ENCODE data around the gene METRNL.

Gene METRNL

GRCh38 chr17:83081684-83082201, 2.3 kb downstream of the METRNL start:
- no peak for DNase-seq

GRCh38 chr17:83082424-83082823, 3.0 kb downstream of the METRNL start:
- DNase-seq: no peak

GRCh38 chr17:83082909-83083367, 3.5 kb downstream of the METRNL start:
- no peak for DNase-seq

GRCh38 chr17:83083368-83084201, 4.2 kb downstream of the METRNL start:
- DNase-seq: no peak

DNA sequence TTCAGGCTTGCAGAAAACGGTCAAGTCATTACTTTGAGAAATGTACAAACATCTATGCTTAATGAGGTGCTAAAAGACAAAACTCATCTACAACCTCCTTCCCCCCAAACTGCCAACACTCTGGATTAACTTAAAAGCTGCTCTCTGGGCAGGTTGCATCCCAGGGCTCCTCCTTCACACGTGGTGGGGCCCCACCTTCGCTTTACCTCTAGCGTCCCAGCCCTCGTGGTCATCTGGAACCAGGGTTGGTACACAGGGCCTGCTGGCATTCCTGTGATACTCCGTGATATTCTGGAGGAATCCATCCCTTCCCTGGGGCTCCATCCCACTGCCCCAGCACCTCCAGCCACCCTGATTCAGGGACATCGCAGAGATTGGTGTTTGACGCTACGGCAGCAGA, 4.8 kb downstream of the METRNL start:
- DNase-seq: no peak

DNA sequence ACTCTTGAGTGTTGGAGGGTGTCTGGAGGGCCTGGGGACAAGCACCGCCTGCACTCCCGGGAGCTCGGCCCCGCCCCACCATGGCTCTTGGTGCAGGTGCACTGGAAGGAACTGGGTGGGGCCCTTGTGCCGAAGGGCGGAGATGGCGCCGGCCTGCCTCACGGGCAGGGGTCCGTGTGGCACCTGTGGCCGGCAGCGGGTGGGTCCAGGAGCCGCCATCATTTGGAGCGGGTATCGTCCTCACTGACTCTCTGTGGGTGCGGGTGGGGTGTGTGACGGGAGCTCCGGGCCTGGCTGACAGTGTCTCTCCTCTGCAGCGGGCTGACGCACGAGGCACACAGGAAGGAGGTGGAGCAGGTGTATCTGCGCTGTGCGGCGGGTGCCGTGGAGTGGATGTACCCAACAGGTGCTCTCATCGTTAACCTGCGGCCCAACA, 5.2 kb downstream of the METRNL start:
- no peak for DNase-seq

- DNase-seq: no peak
These were observed 5.7 kb downstream of the METRNL start for GRCh38 chr17:83085103-83085502.

GRCh38 chr17:83085526-83086198, 6.3 kb downstream of the METRNL start:
- DNase-seq: no peak

DNA sequence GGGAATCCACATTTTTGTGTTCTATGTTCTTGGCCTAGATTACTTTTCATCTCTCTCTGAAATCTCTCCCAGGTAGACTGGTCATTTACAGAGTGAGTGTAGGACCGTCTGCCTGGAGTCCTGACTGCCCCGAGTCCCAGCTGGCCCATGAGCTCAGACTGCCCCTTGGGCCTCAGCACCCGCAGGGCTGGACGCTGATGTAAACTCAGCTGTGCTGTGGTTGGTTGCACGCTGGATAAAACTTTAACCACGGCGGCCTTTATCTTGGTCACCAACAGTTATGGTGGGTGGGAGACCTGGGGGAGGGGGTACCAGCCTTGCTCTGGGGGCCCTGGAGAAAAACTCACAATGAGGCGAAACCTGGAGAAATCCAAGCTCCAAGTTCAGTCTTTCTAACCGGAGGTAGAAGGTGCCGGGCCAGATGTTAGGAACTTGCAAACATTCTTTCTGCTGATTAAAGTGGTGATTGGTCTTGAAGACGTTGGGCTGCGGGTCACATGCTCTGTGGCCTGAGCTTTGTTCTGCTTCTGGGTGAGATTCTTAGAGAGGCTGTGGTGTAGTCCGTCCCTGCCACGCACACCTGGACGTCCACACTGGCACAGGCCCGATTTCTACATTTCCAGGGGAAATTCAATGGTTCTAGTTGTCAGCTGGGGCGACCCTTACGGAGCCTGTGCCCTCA, 6.9 kb downstream of the METRNL start:
- DNase-seq: no peak

DNA sequence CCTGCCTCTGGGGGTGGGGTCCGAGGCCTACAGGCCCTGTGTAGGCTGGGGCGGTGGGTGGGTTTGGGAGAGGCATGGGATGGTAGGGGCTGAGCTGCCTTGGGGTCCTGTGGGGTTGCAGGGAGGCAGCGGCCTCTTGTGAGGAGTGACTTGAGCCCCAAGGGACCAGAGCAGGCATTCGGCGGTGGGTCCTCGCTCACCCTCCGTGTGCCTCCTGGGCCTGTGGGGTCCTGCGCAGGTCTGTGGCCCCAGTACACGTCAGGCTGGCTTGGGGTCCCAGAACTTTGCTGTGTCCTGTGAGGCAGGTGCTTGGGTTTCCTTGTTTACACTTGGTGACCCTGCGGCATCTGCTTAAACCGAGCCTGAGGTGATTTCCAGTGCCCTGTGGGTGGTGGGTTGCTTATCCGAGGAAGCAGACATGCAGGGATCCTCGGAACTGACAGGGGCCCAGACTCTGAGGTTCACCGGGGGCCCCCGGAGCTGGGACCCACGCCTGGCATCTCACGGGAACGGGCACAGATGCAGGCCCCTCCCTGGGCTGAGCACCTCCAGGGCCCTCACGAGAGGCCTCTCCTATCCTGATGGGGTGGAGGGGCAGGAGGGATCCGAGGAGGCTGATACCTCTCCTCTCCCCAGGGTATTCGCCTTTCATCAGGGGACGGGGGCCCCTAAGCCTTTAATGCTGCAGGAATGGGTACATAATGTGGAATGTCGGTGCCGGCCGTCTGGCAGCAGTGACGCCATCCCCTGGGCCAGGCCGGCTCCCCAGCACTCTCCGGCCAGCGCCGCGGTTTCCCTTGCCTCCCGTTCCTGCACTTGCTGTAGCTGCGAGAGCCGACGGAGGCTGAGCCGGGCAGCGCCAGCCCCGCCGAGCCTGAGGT, 7.7 kb downstream of the METRNL start:
- no peak for DNase-seq

- no peak for DNase-seq
These were observed 8.5 kb downstream of the METRNL start for GRCh38 chr17:83087788-83088360.

DNA sequence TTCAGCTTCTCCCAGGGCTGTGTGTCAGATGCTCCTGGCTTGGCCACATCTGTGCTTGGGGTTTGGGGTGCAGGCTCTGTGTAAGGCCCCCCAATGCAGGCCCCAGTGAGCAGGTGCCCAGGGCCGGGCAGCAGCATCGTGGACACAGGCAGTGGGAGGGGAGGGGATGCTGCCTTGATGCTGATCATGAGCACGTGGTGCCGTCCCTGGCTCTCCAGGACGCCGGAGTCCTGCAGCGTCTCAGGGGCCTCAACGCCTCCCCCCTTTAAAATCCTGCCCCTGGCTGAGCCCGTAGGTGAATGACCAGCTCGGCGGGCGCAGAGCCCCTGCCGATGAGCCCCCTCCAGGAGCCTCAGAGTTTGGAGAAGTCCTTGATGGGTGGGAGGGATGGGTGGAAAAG, 9.0 kb downstream of the METRNL start:
- no peak for DNase-seq

- no peak for DNase-seq
These were observed 9.5 kb downstream of the METRNL start for GRCh38 chr17:83088909-83089308.

- DNase-seq: no peak
These were observed 10.1 kb downstream of the METRNL start for GRCh38 chr17:83089328-83090132.

GRCh38 chr17:83090444-83091256, 11.2 kb downstream of the METRNL start:
- no peak for DNase-seq

DNA sequence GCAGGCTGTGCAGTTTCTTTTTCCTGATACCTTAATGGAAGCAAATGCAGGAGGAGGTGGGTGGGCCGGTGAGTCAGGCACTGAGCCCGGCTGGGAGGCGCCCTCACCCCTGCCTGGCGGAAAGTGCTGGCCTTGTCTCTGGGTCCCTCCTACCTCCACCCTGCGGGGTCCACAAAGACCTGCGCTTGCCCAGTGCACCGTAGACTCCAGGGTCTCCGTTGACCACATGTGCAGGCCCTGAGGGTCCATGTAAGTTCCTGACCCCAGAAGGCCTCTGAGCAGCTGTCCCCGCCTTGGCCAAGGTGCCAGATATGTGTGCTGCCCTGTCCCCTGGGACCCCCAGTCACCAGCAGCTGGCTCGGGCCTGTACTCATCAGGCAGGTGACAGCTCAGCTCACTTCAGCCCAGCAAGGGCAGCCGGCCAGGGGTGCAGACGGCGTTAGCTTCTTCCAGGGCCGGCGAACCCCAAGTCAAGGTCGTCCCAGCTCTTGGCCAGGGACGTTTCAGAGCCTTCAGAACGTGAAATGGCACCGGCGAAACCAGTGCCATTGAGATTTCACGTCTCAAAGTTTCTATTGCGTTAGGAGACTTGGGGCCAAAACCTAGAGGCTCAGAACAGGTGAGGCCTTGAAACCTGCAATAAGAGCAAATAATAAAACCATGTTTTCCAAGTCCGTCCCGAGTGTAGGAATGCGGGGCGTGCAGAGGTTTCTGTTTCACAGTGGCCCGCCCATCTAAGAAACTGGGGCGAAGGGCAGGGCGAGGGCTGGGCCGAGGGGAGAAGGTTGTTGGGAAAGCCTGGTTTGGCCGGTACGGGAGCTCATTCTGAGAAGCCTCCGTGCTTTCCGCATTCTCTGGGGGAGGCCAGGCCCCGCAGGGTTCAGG, 12.1 kb downstream of the METRNL start:
- no peak for DNase-seq

GRCh38 chr17:83092186-83092585, 12.8 kb downstream of the METRNL start:
- DNase-seq: no peak

- DNase-seq: no peak
These were observed 13.5 kb downstream of the METRNL start for GRCh38 chr17:83092931-83093330.

GRCh38 chr17:83093506-83093905, 14.1 kb downstream of the METRNL start:
- DNase-seq: no peak
